Fibroblast of villous mesenchyme (primary cell): ENCODE measurements around the gene TCERG1L. TPM values are rescaled to one million over a fixed set of nuclear protein-coding genes. Genes with fewer than 3 reads are reported as not detected.

Experiments
- DNase-seq: peaks from one replicate; pipeline ENCODE4 v3.0.0-alpha.2; 2010; ENCODE audit warnings: low read depth
- H3K4me3 ChIP-seq: 2 replicates; pipeline ENCODE4 v1.5.1; 2011; ENCODE audit warnings: low read depth, mild to moderate bottlenecking, low read length
- CTCF ChIP-seq: IDR thresholded peaks from 2 replicates; pipeline ENCODE4 v1.5.1; 2012; ENCODE audit warnings: low read depth, mild to moderate bottlenecking, low read length; ENCODE audit not compliant: insufficient read depth
- total RNA-seq: library from RNA; depleted of rRNA; stranded (reverse); fragments of >200 nt; gene quantifications from 2 replicates; pipeline ENCODE4 v1.2.3, GENCODE V29; 2012

The TCERG1L gene
- total RNA-seq, 1 donor, result not detected

- H3K4me3 ChIP-seq, result no peak overlapping the region
- no peak for TF ChIP-seq CTCF
- DNase-seq, result no peak
Measured at GRCh38 chr10:131216681-131217230, 94.8 kb downstream of the TCERG1L start.

- H3K4me3 ChIP-seq, result no peak overlapping the region
- TF ChIP-seq CTCF, result no peak
- DNase-seq, result no peak
Measured at GRCh38 chr10:131215776-131216175, 95.7 kb downstream of the TCERG1L start.

- H3K4me3 ChIP-seq, result no peak overlapping the region
- DNase-seq, result no peak
- no peak for TF ChIP-seq CTCF
Measured at GRCh38 chr10:131214521-131215244, 96.8 kb downstream of the TCERG1L start.

- no peak for DNase-seq
- no peak for TF ChIP-seq CTCF
- H3K4me3 ChIP-seq, result no peak overlapping the region
Measured at GRCh38 chr10:131213741-131214505, 97.6 kb downstream of the TCERG1L start.

- no peak overlapping the region for H3K4me3 ChIP-seq
- no peak for TF ChIP-seq CTCF
- DNase-seq, result no peak
Measured at GRCh38 chr10:131212763-131213325, 98.7 kb downstream of the TCERG1L start.

GRCh38 chr10:131211965-131212619 is 99.4 kb downstream of the TCERG1L start:
- TF ChIP-seq CTCF, result no peak
- no peak overlapping the region for H3K4me3 ChIP-seq
- DNase-seq, result no peak
